Retinal pigment epithelial cell (primary cell): ENCODE data around the gene GNS.
"Not testable (repeated sequence)": the region's sequence is repeated elsewhere in the genome, so short reads cannot be mapped to it uniquely, and the experiment has no call there.

ENCODE experiments used
- DNase-seq: peaks from one replicate; pipeline ENCODE4 v3.0.0-alpha.2; 2010; ENCODE audit warnings: low read depth
- H3K4me3 ChIP-seq: 2 replicates; pipeline ENCODE4 v1.5.1; 2011; ENCODE audit warnings: mild to moderate bottlenecking, low read length, control low read depth, moderate library complexity
- CTCF ChIP-seq: conservative IDR thresholded peaks from 2 replicates; pipeline ENCODE4 v1.5.1; 2011; ENCODE audit warnings: low read depth, low read length, control low read depth, inconsistent platforms

GNS gene

DNA sequence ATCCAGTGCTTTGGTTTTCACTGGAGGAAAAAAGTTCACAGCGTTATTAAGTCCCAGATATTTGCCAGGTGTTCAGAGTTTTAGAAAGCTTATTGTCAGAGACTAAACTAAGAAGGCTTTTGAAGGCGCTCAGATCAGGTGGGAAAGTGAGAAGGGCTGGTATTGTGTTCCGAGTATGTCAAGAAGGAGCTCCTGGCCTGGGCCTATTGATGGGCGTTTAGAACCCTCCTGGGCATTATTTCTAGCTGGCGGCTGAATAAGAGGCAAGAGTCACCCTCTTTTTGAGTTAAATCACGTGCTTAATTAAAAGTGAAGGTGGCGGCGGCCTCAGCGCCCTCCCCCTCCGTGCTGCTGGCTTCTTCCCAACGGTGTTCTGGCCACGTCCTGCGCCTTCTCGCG, 20.9 kb upstream of the GNS start:
- no peak for TF ChIP-seq CTCF
- H3K4me3 ChIP-seq = peak overlapping the region; percentile 46
- DNase-seq = no peak

- TF ChIP-seq CTCF = no peak
- DNase-seq = no peak
- no peak overlapping the region for H3K4me3 ChIP-seq
These were observed 20.3 kb upstream of the GNS start for GRCh38 chr12:64779354-64779974.

DNA sequence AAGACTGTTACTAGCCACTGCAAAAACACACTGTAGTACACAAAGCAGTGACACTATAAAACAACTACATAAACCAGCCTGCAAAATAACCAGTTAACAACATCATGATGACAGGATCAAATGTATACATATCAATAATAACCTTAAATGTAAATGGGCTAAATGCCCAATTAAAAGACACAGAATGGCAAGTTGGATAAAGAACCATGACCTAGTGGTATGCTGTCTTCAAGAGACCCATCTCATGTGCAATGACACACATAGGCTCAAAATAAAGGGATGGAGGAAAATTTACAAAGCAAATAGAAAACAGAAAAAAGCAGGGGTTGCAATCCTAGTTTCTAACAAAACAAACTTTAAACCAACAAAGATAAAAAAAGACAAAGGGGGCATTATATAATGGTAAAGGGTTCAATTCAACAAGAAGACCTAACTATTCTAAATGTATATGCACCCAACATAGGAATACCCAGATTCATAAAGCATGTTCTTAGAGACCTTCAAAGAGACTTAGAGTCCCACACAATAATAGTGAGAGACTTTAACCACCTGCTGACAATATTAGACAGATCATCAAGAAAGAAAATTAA, 16.0 kb upstream of the GNS start:
- not testable (repeated sequence) for H3K4me3 ChIP-seq, DNase-seq

DNA sequence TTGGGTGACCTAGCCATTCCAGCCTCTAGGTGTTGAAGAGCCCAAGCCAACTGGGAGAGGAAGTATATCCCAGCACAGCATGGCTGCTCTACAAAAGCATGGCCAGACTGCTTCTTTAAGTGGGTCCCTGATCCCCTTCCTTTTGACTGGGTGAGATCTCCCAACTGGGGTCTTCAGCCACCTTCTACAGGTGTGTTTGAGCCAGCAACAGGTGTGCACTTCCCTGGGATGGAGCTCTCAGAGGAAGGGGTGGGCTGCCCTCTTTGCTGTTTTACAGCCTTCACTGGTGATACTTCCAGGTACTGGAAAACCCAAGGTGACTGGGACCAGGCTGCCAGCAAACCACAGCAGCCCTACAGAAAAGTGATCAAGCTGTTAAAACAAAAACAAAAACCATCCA, 14.2 kb upstream of the GNS start:
- DNase-seq = no peak
- no peak for TF ChIP-seq CTCF
- no peak overlapping the region for H3K4me3 ChIP-seq

- H3K4me3 ChIP-seq = no peak overlapping the region
- no peak for DNase-seq
- no peak for TF ChIP-seq CTCF
These were observed 8.3 kb upstream of the GNS start for GRCh38 chr12:64767495-64767894.

- H3K4me3 ChIP-seq = no peak overlapping the region
- DNase-seq = no peak
- TF ChIP-seq CTCF = no peak
These were observed 1.8 kb upstream of the GNS start for GRCh38 chr12:64760808-64761573.

- TF ChIP-seq CTCF = no peak
- H3K4me3 ChIP-seq = peak overlapping the region; percentile 27
- DNase-seq = no peak
These were observed 1.4 kb downstream of the GNS start for GRCh38 chr12:64757771-64758170.
